Daoy (cell line): ENCODE data around the gene MGAT1. TPM values are rescaled to one million over a fixed set of nuclear protein-coding genes. Genes with fewer than 3 reads are reported as not detected.
"Not testable (repeated sequence)": the region's sequence is repeated elsewhere in the genome, so short reads cannot be mapped to it uniquely, and the experiment has no call there.

Experiments
- DNase-seq: peaks from one replicate; pipeline ENCODE4 v3.0.0-alpha.2; 2015; ENCODE audit warnings: low read depth
- total RNA-seq: library from RNA; depleted of rRNA; stranded (reverse); fragments of >200 nt; shearing (Covaris generic); gene quantifications from 2 replicates; pipeline ENCODE4 v1.2.3, GENCODE V29; 2014

Gene MGAT1
- total RNA-seq, 1 experiment from 2014 or later = 62.9 TPM

- DNase-seq = no peak
These were observed 15.8 kb downstream of the MGAT1 start for GRCh38 chr5:180786531-180787398.

DNA sequence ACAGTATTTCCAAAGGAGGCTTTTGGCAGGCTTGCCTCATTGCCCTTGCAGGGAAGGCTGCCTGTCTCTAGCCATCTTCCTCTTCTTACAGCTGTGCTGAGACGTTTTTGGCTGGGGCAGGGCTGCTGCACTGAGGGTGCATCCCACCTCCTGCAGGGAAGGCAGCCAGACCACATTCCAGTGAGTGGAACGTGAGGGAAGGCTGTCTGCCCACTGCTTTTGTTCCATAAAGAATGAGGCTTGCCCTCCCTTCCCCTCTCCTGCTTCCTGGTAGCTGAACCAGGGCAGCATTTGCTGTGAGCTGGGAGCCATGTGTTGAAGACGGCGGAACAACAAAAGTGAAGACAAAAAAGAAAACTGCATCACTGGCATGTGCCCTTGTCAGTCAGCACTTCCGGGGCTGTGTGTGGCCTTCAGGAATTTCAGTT is 16.8 kb downstream of the MGAT1 start:
- peak; percentile 72 for DNase-seq

DNA sequence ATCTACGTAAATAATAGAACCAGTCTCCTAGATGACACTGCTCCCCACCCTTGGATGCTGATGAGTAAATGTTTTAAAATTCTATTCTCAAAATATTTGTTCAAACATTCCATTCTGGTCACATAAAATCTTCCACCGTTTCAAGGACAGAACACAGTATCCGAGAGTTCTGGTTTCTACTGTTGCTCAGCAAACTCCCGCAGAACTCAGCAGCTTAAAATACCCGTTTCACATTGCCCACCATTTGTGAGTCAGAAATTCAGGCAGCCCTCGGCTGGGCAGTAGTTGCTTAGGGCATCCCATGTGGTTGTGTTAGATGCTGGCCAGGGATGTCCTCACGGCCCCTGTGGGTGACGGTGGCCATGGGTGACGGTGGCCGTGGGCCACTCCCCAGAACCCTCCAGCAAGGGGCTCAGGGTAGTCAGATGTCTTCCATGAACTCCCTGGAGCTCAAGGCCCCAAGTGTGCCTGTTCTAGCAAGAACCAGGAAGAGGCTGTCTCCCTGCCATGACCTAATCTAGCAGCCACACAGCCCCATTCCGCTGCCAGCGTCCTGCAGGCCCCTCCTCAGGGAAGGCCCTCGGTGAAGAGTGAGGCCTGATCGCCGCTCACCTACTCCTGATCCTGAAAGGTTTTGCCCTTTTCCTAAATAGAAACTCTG is 17.4 kb downstream of the MGAT1 start:
- peak; percentile 40 for DNase-seq

DNA sequence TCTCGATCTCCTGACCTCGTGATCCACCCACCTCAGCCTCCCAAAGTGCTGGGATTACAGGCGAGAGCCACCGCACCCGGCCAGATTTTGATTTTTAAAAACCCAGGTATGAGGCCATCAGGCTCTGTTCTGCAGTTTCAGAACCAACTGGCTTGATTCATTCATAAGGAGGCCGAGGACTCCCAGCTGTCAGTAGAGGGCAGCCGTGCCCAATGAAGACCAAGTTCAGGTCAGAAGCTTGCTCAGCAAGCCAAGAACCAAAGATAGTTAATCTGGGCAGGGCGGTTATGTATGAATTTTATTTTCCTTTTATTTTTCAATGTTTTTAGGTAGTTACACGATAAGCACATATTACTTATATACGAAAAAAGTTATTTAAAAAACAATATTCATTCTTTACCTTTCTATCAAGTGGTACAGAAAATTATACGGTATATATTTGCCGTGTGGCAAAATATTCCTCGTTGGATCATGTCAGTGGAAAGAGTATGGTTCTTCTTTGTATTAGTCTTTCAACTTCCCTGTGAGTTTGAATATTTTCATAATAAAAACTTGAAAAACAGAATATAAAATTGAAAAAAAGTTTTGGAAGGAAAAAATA is 18.0 kb downstream of the MGAT1 start:
- DNase-seq = peak; percentile 84

- no peak for DNase-seq
These were observed 19.1 kb downstream of the MGAT1 start for GRCh38 chr5:180783340-180784052.

DNA sequence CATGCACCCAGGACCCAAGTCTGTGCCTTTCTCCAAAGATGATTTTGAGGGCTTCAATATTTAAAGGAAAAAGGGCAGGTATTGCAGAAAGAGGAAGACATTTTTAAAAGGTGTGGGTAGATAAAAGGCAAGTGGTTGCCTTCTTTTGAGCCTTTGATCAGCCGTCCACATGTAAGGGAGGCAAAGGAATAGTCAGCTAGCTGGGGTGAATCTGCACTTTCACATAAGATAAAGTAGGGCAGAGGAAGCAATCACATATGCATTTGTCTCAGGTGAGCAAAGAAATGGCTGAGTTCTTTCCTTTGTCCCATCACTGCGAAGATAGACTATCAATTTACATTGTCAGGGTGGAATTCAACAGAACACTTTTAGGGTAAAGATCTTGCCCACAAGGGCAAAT is 19.9 kb downstream of the MGAT1 start:
- no peak for DNase-seq

- DNase-seq = not testable (repeated sequence)
These were observed 20.7 kb downstream of the MGAT1 start for GRCh38 chr5:180781900-180782326.

- DNase-seq = no peak
These were observed 22.5 kb downstream of the MGAT1 start for GRCh38 chr5:180779985-180780610.

GRCh38 chr5:180777475-180777874 is 25.1 kb downstream of the MGAT1 start:
- DNase-seq = no peak

- no peak for DNase-seq
These were observed 26.2 kb downstream of the MGAT1 start for GRCh38 chr5:180776376-180776775.

DNA sequence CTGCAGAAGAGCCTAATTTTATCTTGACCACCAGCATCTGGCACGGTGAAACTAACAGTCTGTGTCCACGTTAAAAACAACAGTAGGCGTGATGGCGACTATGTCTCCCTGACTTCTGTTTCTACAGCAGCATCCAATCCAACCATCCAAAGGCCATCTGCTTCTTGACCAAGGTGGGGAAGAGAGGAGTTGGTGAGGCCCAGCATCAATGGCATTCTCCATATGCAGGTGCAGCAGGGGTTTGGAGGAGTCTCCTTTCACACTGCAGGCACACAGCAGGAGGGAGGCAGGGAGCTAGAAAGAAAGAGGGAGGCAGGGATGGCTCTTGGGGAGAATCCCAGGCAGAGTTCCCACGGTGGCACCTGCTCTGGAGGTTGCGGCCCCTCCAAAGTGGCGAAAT is 27.0 kb downstream of the MGAT1 start:
- DNase-seq = no peak

DNA sequence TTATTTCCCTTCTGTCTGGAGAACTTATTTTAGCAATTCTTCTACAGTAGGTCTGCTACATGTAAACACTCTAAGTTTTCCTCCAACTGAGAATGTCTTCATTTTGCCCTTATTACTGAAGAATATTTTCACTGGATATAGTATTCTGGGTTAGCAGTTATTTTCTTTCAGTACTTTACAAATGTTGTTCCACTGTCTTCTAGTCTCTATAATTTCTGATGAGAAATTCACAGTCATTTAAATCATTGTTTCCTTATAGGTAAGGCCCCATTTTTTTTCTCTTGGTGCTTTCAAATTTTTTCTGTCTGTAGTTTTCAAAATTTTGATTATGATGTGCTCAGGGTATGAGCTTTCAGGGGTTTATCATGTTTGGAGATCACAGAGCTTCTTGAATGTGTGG is 30.8 kb downstream of the MGAT1 start:
- no peak for DNase-seq

DNA sequence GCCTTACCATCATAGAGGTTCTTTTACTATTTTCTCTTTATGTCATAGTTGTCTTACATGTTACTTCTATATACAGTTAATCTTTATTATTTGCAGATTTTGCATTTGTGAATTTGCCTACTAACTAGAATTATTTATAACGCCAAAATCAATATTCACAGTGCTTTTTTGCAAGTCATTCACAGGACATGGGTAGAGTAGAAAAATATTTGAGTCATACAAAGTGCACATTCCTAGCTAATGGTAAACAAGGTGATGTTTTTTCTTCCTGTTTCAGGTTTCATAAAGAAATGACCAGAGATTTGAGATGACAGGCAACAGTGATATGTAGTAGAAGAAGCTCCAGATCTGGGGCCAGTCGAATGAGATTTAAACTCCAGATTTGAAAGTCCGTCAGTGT is 32.8 kb downstream of the MGAT1 start:
- DNase-seq = no peak

- no peak for DNase-seq
These were observed 47.0 kb downstream of the MGAT1 start for GRCh38 chr5:180755601-180756000.

DNA sequence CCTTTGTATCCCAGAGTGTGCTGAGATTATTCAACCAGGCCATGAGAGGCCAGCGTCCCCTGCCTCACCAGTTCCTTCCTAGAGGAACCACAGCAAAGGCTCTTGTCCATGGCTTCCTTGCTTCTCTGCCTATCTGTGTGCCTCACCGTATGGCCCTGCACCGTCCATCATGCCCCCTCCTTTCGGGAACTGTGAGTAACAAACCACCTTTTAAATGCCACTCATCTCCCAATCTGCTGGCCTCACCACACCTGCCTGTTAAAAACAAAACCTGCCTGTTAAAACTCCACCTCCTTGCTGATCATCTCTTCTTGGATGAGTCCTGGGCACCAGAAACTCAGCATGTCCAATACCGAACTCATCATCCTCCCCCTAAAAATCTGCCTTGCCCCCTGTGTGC is 58.4 kb downstream of the MGAT1 start:
- no peak for DNase-seq

GRCh38 chr5:180742727-180743126 is 59.9 kb downstream of the MGAT1 start:
- DNase-seq = no peak

GRCh38 chr5:180740953-180741352 is 61.7 kb downstream of the MGAT1 start:
- not testable (repeated sequence) for DNase-seq

DNA sequence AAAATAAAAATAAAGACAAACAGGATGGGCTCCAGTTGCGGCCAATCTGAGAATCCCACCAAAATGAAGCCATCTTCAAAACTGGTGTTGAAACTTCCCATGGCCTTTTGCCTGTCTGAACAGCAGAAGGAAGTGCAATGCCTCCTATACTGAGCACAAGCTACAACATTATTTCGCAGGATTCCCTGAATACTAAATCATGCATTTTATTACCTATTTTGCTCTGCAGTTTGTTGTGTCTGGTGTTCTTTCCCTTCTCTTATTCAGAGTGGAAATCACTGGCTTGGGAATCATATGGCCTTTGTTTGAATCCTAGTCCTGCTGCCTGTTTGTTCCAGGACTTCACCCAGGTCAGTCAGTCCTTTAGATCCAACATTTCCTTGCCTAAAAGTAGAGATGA is 62.6 kb downstream of the MGAT1 start, which contains the start of gene OR2Y1:
TSS of gene OR2Y1 (minus strand) at position 101 of the 400 bp plus-strand sequence. CDS start at position 101, 0 bp downstream.
- no peak for DNase-seq

DNA sequence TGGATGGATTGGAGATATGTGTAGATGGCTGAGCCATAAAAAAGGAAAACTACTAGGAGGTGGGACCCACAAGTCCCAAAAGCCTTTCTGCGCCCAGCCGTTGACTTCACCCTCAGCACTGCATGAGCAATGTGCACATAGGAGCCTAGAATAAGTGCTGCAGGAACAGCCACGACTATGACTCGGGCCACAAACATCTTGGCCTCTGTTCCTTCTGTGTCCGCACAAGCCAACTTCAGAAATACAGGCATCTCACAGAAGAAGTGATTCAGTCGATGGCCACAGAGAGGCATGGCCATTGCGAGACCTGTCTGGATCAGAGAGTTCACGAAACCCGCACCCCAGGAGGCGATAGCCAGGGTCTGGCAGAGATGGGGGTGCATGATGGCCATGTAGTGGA is 63.3 kb downstream of the MGAT1 start:
- DNase-seq = peak; percentile 25

DNA sequence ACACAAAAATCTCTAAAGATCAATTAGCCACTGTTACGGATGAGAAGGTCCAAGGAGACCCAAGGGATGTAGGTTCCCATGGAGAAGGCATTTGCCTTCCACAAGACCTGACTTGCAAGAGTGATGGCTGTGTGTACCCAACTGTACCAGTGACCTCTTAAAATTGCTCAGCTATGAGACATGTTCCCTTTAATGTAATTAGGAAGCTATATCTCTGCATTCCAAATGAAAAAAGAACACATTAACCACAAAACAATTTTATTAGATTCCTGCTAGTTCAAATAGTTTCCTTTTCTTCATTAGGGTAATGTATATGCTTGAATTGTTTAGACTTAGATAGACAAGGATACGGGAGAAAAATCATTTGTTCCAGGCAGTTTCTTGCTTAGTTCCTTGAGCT is 66.1 kb downstream of the MGAT1 start:
- no peak for DNase-seq
